ENCODE measurements around the gene TLE4.

DNA sequence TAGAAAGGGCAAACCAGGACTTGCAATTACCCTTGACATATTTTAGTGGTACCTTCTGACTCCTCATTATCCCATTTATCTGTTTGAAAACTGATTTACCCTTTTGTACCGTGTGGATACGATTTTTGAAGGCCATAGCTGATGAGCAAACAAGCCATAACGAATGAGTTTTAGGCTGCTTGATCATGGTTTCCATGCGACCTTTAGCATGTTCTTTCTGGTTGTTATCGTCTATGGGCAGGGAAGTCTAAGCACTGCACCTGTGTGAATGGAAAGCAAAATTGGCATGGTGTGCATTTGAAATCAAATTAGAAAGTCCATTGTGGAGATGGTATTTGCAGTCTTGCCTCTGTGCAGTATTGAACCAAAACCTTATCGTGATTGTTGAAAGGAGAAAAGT is 127.7 kb downstream of the TLE4 start:
- TF ChIP-seq, protein P1, sequence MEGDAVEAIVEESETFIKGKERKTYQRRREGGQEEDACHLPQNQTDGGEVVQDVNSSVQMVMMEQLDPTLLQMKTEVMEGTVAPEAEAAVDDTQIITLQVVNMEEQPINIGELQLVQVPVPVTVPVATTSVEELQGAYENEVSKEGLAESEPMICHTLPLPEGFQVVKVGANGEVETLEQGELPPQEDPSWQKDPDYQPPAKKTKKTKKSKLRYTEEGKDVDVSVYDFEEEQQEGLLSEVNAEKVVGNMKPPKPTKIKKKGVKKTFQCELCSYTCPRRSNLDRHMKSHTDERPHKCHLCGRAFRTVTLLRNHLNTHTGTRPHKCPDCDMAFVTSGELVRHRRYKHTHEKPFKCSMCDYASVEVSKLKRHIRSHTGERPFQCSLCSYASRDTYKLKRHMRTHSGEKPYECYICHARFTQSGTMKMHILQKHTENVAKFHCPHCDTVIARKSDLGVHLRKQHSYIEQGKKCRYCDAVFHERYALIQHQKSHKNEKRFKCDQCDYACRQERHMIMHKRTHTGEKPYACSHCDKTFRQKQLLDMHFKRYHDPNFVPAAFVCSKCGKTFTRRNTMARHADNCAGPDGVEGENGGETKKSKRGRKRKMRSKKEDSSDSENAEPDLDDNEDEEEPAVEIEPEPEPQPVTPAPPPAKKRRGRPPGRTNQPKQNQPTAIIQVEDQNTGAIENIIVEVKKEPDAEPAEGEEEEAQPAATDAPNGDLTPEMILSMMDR (conservative IDR thresholded peaks at IDR 0.05 in 1 of 2, IDR thresholded peaks at IDR 0.05 in 1 of 2; ENCODE audit: extremely low read depth in 1 of 2, insufficient read depth in 1 of 2, low read depth in 1 of 2, low read length in 2 of 2) = no peak
- no peak for TF ChIP-seq EZH2 (IDR thresholded peaks at IDR 0.05; ENCODE audit: borderline replicate concordance, low read length)
